Subcutaneous abdominal adipose tissue (tissue), 5 donors: ENCODE measurements around the gene ARHGAP27.

Source experiments
- H3K27ac ChIP-seq: one replicate; pipeline ENCODE4 v1.7.0; 2013; ENCODE audit warnings: low read depth, mild to moderate bottlenecking, inconsistent platforms, low read length, moderate library complexity
- H3K27me3 ChIP-seq, 5 donors: one replicate each; pipeline ENCODE4 v1.7.0; 2013; ENCODE audit warnings: low read length in 5 of 5, inconsistent platforms in 1 of 5; ENCODE audit not compliant: control insufficient read depth in 5 of 5, insufficient read depth in 4 of 5
- H3K36me3 ChIP-seq, 5 donors: one replicate each; pipeline ENCODE4 v1.7.0; 2013; ENCODE audit warnings: low read length in 5 of 5; ENCODE audit not compliant: control insufficient read depth in 5 of 5, insufficient read depth in 5 of 5
- H3K4me1 ChIP-seq, 5 donors: one replicate each; pipeline ENCODE4 v1.7.0; 2013; ENCODE audit warnings: low read length in 5 of 5, mild to moderate bottlenecking in 3 of 5, moderate library complexity in 1 of 5; ENCODE audit not compliant: control insufficient read depth in 5 of 5, insufficient read depth in 5 of 5
- H3K4me3 ChIP-seq, 5 donors: one replicate each; pipeline ENCODE4 v1.7.0; 2013; ENCODE audit warnings: low read length in 5 of 5, low read depth in 1 of 5
- H3K9ac ChIP-seq, 5 donors: one replicate each; pipeline ENCODE4 v1.7.0; 2013; ENCODE audit warnings: low read length in 5 of 5, mild to moderate bottlenecking in 4 of 5, moderate library complexity in 3 of 5
- H3K9me3 ChIP-seq, 5 donors: one replicate each; pipeline ENCODE4 v1.7.0; 2013; ENCODE audit warnings: low read length in 5 of 5; ENCODE audit not compliant: control insufficient read depth in 5 of 5
- donor health status: healthy.
- donor health status: healthy.
- donor health status: healthy.
- donor health status: healthy.
- donor health status: healthy.

Gene ARHGAP27

DNA sequence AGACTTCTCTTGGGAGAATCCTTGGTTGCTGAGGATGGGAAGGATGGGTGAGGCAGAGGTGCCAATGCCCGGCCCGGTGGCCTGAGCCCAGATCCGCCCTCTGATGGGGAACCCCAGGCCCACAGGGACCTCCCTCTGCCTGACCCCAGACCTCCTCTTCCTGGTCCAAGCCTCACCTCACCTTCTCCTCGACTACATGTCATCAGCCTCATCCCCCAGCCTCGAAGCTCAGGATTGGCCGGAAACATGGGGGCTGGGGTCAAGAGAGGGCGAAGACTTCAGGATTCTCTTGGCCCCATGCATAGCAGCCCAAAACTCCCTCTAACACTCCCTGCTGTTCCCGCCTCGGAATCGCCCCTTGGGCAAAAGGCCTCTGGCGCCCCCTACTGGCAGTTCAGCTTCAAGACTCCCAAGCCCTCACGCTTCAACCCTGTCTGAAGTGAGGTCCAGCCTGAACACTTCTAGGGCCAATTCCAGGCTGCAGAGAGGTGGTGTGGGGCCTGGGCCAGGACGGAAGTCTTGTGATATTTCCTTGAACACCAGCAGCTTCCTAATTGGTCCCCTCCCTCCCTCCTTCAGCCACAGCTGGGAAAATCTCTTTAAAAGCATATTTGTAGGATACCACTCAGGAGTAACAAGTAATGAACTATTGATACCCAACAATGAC, 47.2 kb downstream of the ARHGAP27 start:
- Histone ChIP-seq H3K9ac (no peak overlapping the region), H3K27me3 (peaks cover 12 to 19% (median 15%) of the 10 kb centered on the region in 5 donors), H3K36me3 (no peaks in the 10 kb centered on the region), H3K4me3 (no peak overlapping the region), H3K4me1 (peaks cover 0 to 7% (median 4%) of the 10 kb centered on the region in 5 donors), H3K27ac (no peak overlapping the region), H3K9me3 (no peaks in the 10 kb centered on the region)

GRCh38 chr17:45384789-45385262, 47.8 kb downstream of the ARHGAP27 start:
- Histone ChIP-seq H3K4me1 (peaks cover 0 to 7% (median 4%) of the 10 kb centered on the region in 5 donors), H3K9ac (no peak overlapping the region), H3K9me3 (no peaks in the 10 kb centered on the region), H3K27ac (no peak overlapping the region), H3K4me3 (no peak overlapping the region), H3K36me3 (no peaks in the 10 kb centered on the region), H3K27me3 (peaks cover 12 to 19% (median 15%) of the 10 kb centered on the region in 5 donors)

- Histone ChIP-seq H3K36me3 (no peaks in the 10 kb centered on the region), H3K4me1 (peaks cover 0 to 7% (median 4%) of the 10 kb centered on the region in 5 donors), H3K27me3 (peaks cover 6 to 14% (median 12%) of the 10 kb centered on the region in 5 donors), H3K4me3 (no peak overlapping the region), H3K9me3 (no peaks in the 10 kb centered on the region), H3K27ac (no peak overlapping the region), H3K9ac (no peak overlapping the region)
Observed at GRCh38 chr17:45384047-45384788, 48.5 kb downstream of the ARHGAP27 start.

GRCh38 chr17:45383003-45383402, 49.7 kb downstream of the ARHGAP27 start:
- Histone ChIP-seq H3K36me3 (no peaks in the 10 kb centered on the region), H3K4me3 (no peak overlapping the region), H3K9ac (no peak overlapping the region), H3K4me1 (peaks cover 0 to 7% (median 4%) of the 10 kb centered on the region in 5 donors), H3K27me3 (peaks cover 0 to 4% (median 4%) of the 10 kb centered on the region in 5 donors), H3K27ac (no peak overlapping the region), H3K9me3 (no peaks in the 10 kb centered on the region)

- Histone ChIP-seq H3K27me3 (peaks cover 0 to 4% (median 0%) of the 10 kb centered on the region in 5 donors), H3K9me3 (no peaks in the 10 kb centered on the region), H3K9ac (no peak overlapping the region), H3K4me1 (peaks cover 0 to 7% (median 4%) of the 10 kb centered on the region in 5 donors), H3K4me3 (no peak overlapping the region), H3K36me3 (no peaks in the 10 kb centered on the region), H3K27ac (no peak overlapping the region)
Observed at GRCh38 chr17:45382226-45382625, 50.4 kb downstream of the ARHGAP27 start.

- H3K9ac ChIP-seq = no peak overlapping the region
- H3K9me3 ChIP-seq = no peaks in the 10 kb centered on the region
- peaks cover 0 to 7% (median 4%) of the 10 kb centered on the region in 5 donors for H3K4me1 ChIP-seq
- H3K27ac ChIP-seq = no peak overlapping the region
- H3K27me3 ChIP-seq = peaks cover 0 to 4% (median 0%) of the 10 kb centered on the region in 5 donors
- no peaks in the 10 kb centered on the region for H3K36me3 ChIP-seq
- H3K4me3 ChIP-seq = no peak overlapping the region
Observed at GRCh38 chr17:45380991-45381390, 51.7 kb downstream of the ARHGAP27 start.

DNA sequence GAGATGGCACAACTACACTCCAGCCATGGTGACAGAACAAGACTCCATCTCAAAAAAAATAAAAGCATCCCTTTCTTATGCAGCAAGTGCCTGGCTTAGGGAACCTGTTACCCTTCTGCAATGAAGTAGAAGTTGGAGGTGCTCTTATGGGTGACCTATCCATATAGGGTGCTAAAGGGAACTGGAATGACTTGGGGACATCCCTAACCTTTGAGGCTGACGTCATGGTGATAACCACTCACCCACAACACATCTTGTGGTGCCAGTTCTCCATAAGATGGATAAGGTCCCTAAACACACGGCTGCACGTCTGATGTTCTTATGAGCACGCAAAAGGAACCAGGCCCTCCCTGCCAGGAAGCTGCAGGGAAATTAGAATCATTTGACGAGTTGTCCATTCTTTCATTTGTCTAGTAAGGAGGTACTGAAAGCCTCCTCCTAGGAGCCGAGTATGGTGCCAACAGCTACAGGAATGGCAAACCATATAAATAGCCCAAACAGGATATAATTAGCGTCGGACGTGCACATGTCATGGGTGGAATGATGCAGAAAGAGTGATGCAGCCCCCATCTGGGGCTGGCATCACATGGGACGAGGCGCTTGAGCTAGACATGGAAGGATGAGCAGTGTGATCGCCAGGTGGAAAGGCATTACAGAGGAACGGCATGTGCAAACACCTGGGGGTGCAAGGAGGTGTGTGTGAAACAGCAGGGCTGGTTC, 52.5 kb downstream of the ARHGAP27 start:
- Histone ChIP-seq H3K36me3 (no peaks in the 10 kb centered on the region), H3K27ac (no peak overlapping the region)

DNA sequence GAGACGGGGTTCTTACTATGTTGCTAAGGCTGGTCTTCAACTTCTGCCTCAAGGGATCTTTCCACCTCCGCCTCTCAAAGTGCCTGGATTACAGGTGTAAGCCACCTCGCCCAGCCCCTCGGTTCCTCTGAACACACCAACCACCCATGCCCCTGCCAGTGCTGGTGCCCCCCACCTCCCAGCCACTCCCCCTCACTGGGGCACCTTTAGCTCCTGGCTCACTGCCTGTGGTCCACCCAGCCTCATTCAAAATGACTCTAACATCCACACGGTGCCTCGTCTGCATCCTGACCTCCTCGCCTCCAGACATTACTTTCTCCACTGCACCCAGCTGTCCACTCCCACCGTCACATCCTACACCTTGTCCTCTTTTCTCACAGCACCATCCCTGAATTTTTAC, 55.3 kb downstream of the ARHGAP27 start:
- H3K27me3 ChIP-seq = no peaks in the 10 kb centered on the region

More for the DNA sequence above, 52.5 kb downstream of the ARHGAP27 start:
- Histone ChIP-seq H3K4me1 (peaks cover 0 to 1% (median under 1%) of the 10 kb centered on the region in 5 donors), H3K9ac (no peak overlapping the region), H3K27me3 (peaks cover 0 to 4% (median 0%) of the 10 kb centered on the region in 5 donors), H3K4me3 (no peak overlapping the region), H3K9me3 (no peaks in the 10 kb centered on the region)

GRCh38 chr17:45376171-45377005, 56.3 kb downstream of the ARHGAP27 start:
- no peak overlapping the region for H3K4me3 ChIP-seq
- H3K4me1 ChIP-seq = peaks cover 2 to 22% (median 19%) of the 10 kb centered on the region in 5 donors
- no peak overlapping the region for H3K27ac ChIP-seq
- H3K27me3 ChIP-seq = no peaks in the 10 kb centered on the region
- H3K9ac ChIP-seq = no peak overlapping the region
- H3K36me3 ChIP-seq = no peaks in the 10 kb centered on the region
- H3K9me3 ChIP-seq = no peaks in the 10 kb centered on the region

More for the DNA sequence above, 55.3 kb downstream of the ARHGAP27 start:
- Histone ChIP-seq H3K27ac (no peak overlapping the region), H3K9me3 (no peaks in the 10 kb centered on the region), H3K4me1 (peaks cover 2 to 14% (median 10%) of the 10 kb centered on the region in 5 donors), H3K36me3 (no peaks in the 10 kb centered on the region), H3K9ac (no peak overlapping the region), H3K4me3 (no peak overlapping the region)
